Tibial nerve (tissue), 4 donors: ENCODE results near the gene SERPINB5.

Source experiments
- EP300 ChIP-seq, 2 donors: sonication (generic); formaldehyde crosslinking; IDR thresholded peaks; one replicate each; pipeline ENCODE4 v1.6.1; 2017; ENCODE audit warnings: antibody characterized with exemption in 2 of 2, mild to moderate bottlenecking in 1 of 2
- TF ChIP-seq, protein P1 (sequence below), 5 experiments: fragments of 200-600 bp in 3 of 5; fragments of 450-650 bp in 2 of 5; sonication (generic) in 3 of 5; IDR thresholded peaks; one replicate each; pipeline ENCODE4 v1.5.1; 2016 to 2019; ENCODE audit warnings: antibody characterized with exemption in 5 of 5, mild to moderate bottlenecking in 3 of 5, moderate library complexity in 2 of 5

DNA sequence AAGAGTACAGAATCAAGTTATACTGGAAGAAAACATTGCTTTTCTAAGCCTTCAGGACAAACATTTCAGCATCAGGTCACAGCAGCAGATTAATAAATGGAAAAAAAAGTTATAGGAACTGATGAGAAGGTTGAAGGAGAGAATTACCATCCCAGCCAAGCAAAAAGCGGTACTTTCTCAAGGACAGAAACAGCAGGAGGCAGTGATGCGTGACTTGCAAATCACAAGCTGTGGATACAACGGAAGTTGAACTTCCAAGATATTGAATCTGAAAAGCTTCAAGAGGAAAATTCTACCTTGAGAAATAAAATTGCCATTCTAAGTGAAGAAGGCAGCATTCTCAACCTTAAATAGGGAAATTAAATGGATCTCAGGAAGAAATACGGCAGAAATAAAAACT lies 46.9 kb downstream of the SERPINB5 start:
- TF ChIP-seq, protein P1, sequence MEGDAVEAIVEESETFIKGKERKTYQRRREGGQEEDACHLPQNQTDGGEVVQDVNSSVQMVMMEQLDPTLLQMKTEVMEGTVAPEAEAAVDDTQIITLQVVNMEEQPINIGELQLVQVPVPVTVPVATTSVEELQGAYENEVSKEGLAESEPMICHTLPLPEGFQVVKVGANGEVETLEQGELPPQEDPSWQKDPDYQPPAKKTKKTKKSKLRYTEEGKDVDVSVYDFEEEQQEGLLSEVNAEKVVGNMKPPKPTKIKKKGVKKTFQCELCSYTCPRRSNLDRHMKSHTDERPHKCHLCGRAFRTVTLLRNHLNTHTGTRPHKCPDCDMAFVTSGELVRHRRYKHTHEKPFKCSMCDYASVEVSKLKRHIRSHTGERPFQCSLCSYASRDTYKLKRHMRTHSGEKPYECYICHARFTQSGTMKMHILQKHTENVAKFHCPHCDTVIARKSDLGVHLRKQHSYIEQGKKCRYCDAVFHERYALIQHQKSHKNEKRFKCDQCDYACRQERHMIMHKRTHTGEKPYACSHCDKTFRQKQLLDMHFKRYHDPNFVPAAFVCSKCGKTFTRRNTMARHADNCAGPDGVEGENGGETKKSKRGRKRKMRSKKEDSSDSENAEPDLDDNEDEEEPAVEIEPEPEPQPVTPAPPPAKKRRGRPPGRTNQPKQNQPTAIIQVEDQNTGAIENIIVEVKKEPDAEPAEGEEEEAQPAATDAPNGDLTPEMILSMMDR (IDR thresholded peaks at IDR 0.05), result no peak
- TF ChIP-seq EP300 (IDR thresholded peaks at IDR 0.05), result no peak
